NCI-H345 treated with DMSO at 0.1 percent for 48 hours (cell line): ENCODE measurements around the gene CD99L2.
"Not testable (repeated sequence)": the region's sequence is repeated elsewhere in the genome, so short reads cannot be mapped to it uniquely, and the experiment has no call there.

Experiments
- DNase-seq: peaks from one replicate; lab custom pipeline; 2025; ENCODE audit not compliant: unreplicated experiment; lab: John Stamatoyannopoulos, UW

The CD99L2 gene

DNA sequence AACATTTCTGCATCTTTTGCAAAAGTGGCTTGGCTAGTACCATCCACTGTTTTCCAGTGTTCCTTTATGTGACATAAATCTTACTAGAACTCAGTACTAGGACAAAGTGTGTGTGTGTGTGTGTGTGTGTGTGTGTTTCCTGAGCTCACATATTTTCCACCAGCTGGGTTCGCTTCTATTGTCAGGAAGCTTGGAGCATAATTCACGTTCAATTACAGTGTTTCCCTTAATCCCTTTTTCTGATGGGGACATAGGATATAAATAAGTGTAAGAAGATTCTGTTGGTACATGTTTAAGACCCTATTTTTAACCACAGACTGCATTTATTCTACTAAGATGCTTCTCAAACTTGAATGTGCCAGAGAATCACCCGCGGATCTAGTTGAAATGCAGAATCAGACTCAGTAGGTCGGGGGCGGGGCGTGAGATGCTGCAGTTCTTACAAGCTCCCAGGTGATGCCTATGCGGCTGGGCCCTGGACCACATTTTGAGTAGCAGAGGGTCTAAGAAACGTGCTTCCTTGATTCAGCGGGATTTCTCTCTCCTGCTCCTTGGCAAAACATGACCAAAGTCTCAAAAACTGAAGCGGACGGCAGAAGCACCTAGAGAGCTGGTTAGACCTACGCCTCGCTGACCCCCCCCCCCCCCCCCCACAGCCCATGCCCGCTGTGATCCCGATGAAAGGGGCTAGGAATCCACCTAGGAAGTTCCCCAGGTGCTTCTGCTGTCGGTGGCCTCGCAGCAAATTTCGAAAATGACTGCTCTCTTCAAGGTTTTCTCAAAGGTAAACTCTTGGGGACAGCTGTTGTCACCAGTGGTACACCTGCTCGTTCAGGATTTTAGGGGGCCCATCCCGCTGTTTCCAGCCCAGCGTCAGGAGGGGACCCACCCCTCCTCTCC is 797 bp downstream of the CD99L2 start:
- DNase-seq, result peak; percentile 14

DNA sequence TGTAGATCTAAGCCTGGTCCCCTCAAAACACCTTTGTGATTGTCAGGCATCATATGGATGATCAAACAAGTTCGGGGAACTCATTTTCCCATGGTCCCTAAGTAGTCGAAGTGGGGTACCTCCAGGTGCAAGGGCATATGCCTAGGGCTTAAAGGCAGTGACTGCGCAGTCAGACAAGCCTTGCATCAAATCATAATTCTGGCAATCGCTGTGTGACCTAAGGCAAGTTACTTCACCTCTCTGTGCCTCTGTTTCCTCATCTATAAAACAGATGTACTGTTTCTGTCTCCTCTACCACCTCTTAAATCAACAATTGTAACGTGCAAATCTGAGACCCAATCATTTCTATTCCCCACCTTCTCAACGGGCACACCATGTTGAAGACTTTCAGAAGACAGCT is 1.8 kb downstream of the CD99L2 start:
- DNase-seq, result no peak

DNA sequence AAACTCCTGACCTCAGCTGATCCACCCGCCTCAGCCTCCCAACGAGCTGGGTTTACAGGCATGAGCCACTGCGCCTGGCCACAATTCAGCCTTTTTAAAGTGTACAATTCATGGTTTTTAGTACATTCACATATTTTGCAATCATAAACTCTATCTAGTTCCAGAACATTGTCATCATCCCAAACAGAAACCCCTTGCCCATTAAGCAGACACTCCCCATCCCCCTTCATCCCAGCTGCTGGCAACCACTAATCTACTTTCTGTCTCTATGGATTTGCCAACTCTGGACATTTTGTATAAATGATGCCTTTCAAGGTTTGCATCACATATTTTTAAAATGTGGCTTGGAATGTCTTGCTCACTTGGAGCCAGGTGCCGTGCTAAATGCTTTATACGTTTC is 4.5 kb downstream of the CD99L2 start:
- DNase-seq, result no peak

DNA sequence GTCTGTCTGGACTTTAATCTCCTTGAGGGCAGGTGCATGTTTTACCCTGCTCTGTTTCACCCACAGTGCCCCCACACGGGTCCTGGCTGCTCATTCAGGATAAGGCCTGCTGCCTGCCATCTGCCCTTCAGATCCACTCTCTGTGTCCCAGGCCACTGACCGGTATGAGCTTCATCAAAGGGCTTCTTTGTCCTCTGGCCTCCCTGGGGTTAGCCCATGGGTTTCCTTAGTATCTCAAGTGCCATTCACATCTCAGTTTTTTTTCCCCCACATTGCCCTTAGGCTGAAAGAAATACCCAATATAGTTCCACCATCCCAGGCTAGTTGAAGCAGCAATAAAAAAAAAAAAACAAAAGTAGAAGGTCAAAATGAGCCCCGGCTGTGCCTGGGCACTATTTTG is 9.3 kb downstream of the CD99L2 start:
- DNase-seq, result no peak

DNA sequence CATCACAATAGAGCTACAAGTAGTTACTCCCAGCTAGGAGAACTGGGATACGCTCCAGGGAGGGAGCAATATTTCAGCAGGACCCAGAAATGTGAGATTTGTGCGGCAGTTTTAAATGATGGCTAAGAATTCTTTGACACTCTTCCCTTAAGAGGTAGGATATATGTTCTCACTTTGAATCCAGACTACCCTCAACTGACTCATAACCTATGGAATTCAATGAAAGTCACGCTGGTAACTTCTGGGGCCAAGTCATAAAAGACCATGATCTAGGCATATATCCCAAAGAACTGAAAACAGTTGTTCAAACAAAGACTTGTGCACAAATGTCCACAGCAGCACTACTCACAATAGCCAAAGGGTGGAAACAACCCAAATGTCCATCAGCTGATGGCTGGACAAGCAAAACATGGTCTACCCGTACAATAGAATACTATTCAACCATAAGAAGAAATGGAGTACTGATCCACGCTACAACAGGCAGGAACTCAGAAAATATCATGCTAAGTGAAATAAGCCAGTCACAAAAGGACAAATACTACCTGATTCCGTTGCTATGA is 10.5 kb downstream of the CD99L2 start:
- DNase-seq, result no peak

DNA sequence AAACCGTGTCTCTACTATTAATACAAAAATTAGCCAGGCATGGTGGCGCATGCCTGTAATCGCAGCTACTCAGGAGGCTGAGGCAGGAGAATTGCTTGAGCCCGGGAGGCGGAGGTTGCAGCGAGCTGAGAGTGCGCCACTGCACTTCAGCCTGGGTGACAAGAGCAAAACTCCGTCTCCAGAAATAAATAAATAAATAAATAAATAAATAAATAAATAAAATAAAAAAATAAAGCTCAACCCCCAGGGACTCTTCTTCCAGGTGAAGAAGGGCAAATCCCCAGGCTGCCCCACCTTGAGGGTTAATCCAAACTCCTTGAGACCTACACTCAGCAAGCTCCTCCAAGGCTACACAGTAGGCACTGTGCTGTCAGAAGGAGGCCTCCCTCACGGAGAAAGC is 11.2 kb downstream of the CD99L2 start:
- DNase-seq, result not testable (repeated sequence)

DNA sequence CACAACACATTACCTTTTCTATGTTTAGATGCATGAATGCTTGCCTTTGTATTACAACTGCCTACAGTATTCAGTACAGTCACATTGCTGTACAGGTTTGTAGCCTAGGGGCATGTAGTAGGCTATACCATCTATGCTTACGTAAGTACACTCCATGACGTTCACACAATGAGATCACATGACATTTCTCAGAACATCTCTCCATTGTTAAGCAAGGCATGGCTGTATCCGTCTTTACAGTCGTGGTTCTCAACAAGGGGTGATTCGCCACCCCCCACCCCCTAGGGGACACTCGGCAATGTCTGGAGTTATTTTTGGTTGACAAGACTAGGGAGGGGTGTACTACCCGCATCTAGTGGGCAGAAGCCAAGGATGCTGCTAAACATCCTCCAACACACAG is 12.1 kb downstream of the CD99L2 start:
- no peak for DNase-seq

DNA sequence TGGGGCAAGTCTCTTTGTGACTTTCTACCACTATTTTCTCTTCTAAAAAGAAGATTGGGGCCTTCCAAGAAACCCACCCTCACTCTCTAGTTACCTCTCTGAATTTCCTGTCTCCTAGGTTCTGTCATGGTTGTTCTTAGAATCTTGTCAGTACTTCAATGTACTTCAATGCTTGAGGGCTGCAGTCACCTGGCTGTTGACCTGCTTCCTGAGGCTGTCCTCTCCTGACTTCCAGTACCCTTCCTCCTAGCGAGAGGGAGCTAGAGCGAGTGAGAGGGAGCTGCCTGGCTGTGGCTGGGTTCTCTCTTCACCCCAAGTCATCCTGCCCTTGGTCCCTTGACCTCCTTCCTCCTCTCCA is 17.7 kb downstream of the CD99L2 start:
- no peak for DNase-seq

DNA sequence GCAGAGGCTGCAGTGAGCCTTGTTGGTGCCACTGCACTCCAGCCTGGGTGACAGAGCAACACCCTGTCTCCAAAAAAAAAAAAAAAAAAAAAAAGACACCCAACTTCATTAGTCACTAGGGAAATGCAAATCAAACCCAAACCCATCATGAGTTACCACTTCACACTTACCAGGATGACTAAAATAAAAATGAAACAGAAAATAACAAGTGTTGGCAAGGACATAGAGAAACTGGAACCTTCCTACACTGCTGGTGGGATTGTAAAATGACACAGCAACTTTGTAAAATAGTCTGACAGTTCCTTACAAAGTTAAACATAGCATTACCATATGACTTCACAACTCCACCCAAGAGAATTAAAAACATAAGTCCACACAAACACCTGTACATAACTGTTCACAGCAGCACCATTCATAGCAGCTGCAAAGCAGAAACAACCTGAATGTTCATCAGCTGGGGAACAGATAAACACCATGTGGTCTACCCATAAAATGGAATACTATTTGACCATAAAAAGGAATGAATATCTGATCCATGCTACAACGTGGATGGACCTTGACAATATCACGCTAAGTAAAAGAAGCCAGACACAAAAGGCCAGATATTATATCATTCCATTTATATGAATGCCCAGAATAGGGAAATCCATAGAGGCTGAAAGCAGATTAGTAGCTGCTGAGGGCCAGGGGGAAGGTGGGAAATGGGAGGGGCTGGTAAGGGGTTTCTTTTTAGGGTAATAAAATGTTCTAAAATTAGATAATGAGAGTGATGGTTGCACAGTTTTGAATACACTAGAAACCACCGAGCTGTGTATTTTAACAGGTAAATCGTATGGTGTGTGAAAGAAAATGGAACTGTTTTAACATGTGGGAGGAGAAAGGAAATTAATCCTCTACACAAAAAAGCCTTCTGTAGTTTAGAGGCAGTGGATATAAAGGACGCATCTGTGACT is 18.3 kb downstream of the CD99L2 start:
- DNase-seq, result no peak

DNA sequence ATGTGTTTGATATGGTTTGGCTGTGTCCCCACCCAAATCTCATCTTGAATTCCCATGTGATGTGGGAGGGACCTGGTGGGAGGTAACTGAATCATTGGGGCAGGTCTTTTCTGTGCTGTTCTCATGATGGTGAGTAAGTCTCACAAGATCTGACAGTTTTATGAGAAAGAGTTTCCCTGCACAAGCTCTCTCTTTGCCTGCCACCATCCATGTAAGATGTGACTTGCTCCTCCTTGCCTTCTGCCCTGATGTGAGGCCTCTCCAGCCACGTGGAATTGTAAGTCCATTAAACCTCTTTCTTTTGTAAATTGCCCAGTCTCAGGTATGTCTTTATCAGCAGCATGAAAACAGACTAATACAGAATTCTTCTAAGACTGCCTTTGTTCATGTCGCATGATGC is 22.8 kb downstream of the CD99L2 start:
- not testable (repeated sequence) for DNase-seq

DNA sequence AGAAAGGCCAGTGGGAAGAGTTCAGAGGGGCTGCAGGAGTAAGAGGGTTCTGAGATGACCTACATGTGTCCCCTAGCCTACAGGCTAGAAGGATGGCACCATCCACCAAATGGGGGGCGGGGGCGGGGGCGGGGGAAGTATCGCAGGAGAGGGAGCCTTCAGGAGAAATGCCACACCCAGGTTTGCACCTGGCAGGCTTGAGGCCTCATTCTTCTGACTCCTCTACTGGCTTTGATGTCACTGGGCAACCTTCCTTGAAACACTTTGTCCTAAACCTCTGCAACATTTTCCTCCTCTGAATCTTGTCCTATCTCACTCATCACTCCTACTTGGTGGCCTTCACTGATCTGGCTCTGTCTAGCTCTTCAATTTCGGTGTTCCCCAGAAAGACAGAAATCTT is 24.0 kb downstream of the CD99L2 start:
- DNase-seq, result no peak

DNA sequence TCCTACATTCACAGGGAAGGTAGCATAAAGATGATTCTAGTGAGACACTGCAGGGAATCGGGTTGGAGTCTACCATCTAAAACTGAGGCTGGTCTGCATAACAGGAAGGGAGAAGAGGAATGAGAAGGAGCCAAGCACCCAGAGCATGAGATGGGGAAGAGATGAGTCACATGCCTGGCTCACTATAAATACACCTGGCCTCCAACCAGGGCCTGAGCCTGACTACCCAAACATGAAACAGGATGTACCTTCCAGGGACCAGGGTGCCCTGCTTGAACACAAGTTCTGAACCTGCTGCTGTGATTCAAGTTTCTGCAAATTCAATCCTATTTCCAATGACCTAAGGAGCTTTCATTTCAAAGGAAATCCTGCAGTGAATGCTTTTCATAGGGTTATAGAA is 24.9 kb downstream of the CD99L2 start:
- DNase-seq, result no peak

DNA sequence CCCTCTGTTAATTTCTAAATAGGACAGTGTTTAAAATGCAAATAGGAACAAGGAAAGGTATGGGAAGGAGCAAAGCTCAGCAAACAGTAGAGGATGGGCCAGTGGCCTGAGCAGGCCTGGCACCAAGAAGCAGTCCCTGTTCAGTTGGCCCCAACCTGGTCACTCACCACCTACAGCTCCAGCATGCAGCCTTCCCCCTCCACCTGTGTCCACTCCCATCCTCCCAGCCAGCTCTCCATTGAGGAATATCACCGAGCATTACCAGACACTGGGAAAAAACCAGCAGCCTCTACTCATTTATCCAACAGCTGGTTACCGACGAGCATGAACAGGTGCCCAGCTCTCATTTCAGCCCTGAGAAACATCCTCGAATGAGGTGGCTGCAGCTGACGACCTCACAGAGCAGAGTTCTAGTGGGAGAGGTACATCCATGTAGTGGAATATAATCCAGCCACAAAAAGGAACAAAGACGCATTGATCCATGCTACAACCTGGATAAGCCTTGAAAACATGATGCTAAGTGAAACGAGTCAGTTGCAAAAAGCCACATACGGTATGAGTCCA is 25.6 kb downstream of the CD99L2 start:
- DNase-seq, result no peak

DNA sequence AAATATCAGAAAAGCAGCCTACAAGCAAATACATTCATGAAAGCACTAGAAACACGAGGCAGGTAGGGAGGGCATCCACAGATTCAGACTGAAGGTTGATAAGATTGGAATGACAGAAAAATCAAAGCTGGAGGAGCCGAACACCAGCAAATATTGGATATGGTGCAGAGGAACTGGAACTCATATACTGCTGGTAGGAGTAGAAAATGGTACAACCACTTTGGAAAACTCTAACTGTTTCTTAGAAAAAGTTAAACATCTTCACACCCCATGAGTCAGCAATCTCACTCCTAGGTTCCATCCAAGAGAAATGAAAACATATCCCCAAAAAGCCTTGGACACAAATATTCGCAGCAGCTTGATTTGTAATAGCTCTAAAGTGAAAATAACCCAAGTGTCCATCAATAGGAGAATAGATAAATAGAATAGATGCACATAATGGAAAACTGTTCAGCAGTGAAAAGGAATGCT is 27.1 kb downstream of the CD99L2 start:
- DNase-seq, result no peak

DNA sequence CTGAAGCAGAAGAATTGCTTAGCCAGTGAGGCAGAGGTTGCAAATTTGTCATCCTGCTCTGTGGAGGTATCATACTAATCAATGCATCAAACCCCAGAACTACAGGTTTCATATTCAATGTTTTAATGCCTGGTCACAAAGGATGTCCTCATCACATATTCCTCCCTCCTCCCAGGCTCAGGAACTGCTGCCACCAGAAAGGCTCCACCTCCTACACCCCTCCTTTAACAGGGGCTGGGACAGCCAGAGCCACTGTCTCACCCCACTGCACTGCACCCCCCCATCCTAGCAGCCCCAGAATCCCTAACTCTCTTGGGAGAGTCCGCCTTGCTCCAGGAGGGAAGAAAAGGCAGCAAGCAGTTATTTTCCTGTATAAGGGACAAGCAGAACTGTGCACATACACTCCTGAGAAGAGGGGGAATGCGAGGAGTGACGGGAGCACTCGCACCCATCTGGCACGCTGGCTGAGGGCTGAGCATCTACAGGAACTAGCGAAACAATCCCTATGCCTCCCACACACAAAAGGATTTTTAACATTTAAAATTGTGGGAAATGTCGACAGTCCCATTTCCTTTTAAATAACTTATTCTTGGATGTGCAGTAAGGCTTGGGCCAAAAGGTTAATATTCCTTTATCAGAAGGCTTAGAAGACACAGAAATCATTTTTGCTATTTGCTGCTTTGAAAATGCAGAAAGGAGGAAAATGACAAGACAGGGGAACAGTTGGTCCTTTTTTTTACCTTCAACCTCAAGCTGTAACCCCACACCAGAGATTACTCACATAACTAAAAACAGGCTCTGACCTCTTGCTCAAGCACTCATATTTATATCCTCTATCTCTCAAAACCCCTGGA is 27.8 kb downstream of the CD99L2 start:
- DNase-seq, result no peak

DNA sequence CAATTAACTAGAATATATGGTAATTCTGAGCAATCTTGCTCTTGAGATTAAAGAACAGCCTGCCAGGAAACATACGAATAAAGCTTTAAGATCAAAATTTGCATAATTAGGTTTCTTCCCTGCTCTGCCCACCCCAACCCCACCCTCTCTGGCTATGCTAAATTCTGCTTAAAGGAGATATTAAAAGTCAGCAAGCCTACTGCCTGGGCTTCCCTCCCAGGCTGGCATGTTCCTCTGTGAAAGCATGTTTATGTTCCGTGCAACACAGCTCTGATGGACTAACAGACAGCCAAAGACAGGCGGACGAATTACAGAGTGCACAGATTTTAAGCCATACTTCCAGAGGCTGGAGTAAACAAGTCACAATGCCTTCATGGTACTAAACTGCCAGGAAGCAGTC is 28.4 kb downstream of the CD99L2 start:
- DNase-seq, result no peak

DNA sequence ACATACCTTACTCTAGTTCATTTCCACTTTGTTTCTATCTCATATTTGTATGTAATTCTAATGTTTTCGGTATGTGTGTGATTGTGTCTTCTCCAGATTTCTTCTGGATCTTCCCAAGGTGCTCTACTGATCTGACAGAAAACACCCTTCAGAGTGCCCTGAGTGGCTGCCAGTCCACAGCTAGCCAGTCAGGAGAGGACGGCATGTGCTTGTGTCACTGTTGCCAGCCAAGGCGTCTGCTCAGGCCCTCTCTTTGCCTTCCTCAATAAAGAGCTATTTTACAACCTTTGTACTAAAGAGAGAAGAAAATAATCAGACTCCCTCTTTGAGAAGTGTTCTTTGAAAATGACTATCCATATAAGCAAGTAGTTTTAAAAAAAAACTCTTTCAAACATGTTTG is 29.0 kb downstream of the CD99L2 start:
- DNase-seq, result no peak

DNA sequence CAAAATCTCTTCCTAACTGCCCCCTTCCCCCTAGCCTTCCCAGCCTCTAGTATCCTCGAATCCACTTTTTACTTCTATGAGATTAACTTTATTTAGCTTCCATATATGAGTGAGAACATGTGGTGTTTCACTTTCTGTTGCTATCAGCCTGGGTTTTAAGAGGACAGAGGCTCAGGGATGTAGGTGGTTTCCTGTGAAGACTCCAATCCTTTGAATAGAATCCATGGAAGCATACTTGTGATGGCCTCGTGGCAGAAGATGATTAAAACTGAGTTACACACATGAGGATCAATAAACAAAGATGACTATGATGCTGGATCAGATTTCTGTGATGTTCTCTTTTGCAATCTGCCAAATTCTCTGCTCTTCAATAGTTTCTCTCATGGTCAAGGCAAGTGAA is 29.8 kb downstream of the CD99L2 start:
- DNase-seq, result no peak

DNA sequence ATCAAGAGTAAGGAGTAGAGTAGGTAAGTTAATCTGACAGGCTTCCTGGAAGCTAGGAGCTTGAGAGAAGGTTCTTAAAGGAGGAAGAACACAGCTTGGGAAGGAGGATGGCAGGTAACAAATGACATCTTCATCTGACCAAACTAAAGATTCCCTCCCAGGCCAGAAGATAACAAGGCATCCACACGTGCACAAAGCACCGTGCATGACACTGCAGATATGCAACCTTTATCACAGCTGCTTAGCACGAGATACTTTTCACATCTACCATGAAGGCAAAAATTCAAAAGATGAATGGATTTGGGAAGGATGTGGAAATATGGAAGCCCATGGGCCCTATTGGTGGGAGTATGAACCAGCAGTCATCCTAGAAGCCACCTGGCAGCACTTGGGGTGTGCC is 34.3 kb downstream of the CD99L2 start:
- no peak for DNase-seq

DNA sequence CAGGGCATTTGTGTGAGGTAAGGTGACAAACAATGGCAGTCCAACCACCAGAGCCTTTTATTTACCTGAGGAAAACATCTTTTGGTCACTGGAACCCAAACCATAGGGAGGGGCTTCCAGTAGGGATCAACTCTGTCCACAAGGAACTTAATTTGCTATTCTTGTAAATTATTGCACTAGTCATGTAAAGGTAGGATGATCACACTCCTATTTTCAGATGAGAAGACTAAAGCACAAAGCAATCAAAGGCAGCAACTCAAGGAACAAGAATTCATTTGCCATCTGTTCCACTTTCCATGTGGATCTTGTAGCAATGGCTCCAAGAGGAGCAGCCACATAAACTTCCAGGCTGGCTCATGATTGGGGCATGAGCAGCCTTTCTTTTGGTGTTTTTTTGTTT is 35.3 kb downstream of the CD99L2 start:
- no peak for DNase-seq
